ENCODE results near the gene CFAP99. TPM values are rescaled to one million over a fixed set of nuclear protein-coding genes. Genes with fewer than 3 reads are reported as not detected.

Gene CFAP99
- total and polyA plus RNA-seq, 3 donors from 2014 or later: 30.5 to 41.2 (median 40.1) TPM

- no peak for DNase-seq
- no peak for TF ChIP-seq POLR2A (IDR thresholded peaks at IDR 0.05)
- no peak for TF ChIP-seq CTCF (IDR thresholded peaks at IDR 0.05)
- Histone ChIP-seq H3K4me1 (peaks cover 9% of the 10 kb centered on the region), H3K4me3 (no peak overlapping the region), H3K27me3 (no peaks in the 10 kb centered on the region), H3K9me3 (no peaks in the 10 kb centered on the region), H3K36me3 (ENCODE audit: low read depth, missing control alignments) (no peaks in the 10 kb centered on the region), H3K27ac (no peak overlapping the region)
- 84 to 88% methylated on average over 9 of the region's 9 CpGs for WGBS, 2 donors
- intact Hi-C loops (cut with DNase I; ENCODE audit: low total_unique reads): no loop called here
Measured at GRCh38 chr4:2489841-2490552, 71.2 kb downstream of the CFAP99 start.

DNA sequence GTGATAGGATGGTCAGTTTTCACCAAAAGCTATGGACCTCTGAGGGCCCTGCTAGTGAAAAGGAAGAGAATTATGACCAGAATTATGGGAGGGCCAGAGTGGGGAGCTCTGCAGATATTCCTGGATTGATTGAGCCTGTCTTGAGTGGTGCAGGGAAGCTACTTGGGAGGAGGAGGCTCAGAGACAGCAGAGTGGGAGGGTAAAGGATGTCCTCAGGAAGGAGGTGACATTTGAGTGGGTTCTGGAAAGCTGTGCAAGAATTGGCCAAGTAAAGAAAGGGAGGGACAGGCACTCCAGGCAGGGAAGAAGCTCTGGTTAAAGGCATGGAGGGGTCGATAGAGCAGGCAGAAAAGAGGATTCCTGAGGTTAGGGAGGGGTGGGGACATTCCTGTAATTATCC, 74.2 kb downstream of the CFAP99 start:
- intact Hi-C loops (cut with DNase I; ENCODE audit: low total_unique reads): no loop called here
- no peak for DNase-seq
- Histone ChIP-seq H3K4me3 (no peak overlapping the region), H3K36me3 (ENCODE audit: low read depth, missing control alignments) (no peaks in the 10 kb centered on the region), H3K9me3 (no peaks in the 10 kb centered on the region), H3K27me3 (no peaks in the 10 kb centered on the region), H3K4me1 (peaks cover 10% of the 10 kb centered on the region), H3K27ac (no peak overlapping the region)
- 81 to 85% methylated on average over 1 of the region's 1 CpG for WGBS, 2 donors
- TF ChIP-seq CTCF (IDR thresholded peaks at IDR 0.05) (no peak), POLR2A (IDR thresholded peaks at IDR 0.05) (no peak)

DNA sequence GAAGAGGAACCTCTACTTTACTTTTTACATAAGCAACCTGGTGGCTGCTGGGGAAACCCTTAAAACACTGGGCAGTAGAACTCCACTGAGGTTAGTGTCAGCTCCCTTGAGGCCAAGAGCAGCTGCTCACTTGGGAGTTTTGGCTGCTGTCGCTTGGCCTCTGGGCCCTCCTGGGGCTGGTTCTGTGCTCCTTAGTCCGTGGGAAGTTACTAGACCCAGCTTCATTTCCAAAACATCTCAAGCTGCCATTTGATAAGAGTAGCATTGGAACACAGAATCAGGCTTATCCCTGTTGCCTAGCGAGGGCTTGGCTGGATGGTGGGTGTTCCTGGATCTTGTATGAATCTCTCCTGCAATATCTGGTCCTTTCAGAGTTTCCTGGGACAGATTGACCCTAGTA, 76.2 kb downstream of the CFAP99 start:
- H3K4me1 ChIP-seq: peaks cover 10% of the 10 kb centered on the region
- H3K36me3 ChIP-seq (ENCODE audit: low read depth, missing control alignments): no peaks in the 10 kb centered on the region
- H3K9me3 ChIP-seq: no peaks in the 10 kb centered on the region
- TF ChIP-seq POLR2A (IDR thresholded peaks at IDR 0.05) (no peak), CTCF (IDR thresholded peaks at IDR 0.05) (no peak)
- DNase-seq: no peak
- H3K27ac ChIP-seq: no peak overlapping the region
- no peak overlapping the region for H3K4me3 ChIP-seq
- intact Hi-C loops (cut with DNase I; ENCODE audit: low total_unique reads): no loop called here
- WGBS, 2 donors: 51 to 65% methylated on average over 2 to 3 of the region's 3 CpGs
- H3K27me3 ChIP-seq: no peaks in the 10 kb centered on the region

- no peak for DNase-seq
- no peak for TF ChIP-seq CTCF (IDR thresholded peaks at IDR 0.05)
- Histone ChIP-seq H3K4me1 (peaks cover 10% of the 10 kb centered on the region), H3K27ac (no peak overlapping the region), H3K4me3 (no peak overlapping the region), H3K9me3 (no peaks in the 10 kb centered on the region), H3K27me3 (no peaks in the 10 kb centered on the region), H3K36me3 (ENCODE audit: low read depth, missing control alignments) (no peaks in the 10 kb centered on the region)
- intact Hi-C loops (cut with DNase I; ENCODE audit: low total_unique reads): no loop called here
- 97% methylated on average over 4 of the region's 4 CpGs for WGBS, 2 donors
Measured at GRCh38 chr4:2497324-2497723, 78.6 kb downstream of the CFAP99 start.

DNA sequence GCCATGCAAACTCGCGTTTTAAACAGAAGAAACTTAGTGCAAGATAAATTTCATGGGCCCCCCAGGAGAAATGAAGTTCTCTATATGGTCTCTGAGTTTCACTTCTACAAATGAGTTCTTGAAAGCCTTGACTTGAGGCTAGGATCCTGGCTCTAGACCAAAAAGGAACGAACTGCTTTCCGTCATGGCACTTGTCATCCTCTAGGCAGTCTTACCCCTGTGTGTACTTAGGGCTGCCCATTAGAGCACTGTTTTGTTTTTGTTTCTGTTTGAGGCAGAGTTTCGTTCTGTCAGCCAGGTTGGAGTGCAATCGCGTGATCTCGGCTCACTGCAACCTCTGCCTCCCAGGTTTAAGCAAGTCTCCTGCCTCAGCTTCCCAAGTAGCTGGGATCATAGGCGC, 79.2 kb downstream of the CFAP99 start:
- Histone ChIP-seq H3K27ac (no peak overlapping the region), H3K4me1 (peaks cover 10% of the 10 kb centered on the region), H3K27me3 (no peaks in the 10 kb centered on the region), H3K9me3 (no peaks in the 10 kb centered on the region), H3K4me3 (no peak overlapping the region), H3K36me3 (ENCODE audit: low read depth, missing control alignments) (no peaks in the 10 kb centered on the region)
- 87 to 90% methylated on average over 9 of the region's 9 CpGs for WGBS, 2 donors
- TF ChIP-seq POLR2A (IDR thresholded peaks at IDR 0.05): no peak
- no peak for TF ChIP-seq CTCF (IDR thresholded peaks at IDR 0.05)
- no peak for DNase-seq
- intact Hi-C loops (cut with DNase I; ENCODE audit: low total_unique reads): no loop called here
